ENCODE data around the gene SCAMP2. TPM values are rescaled to one million over a fixed set of nuclear protein-coding genes. Genes with fewer than 3 reads are reported as not detected.
"Not testable (repeated sequence)": the region's sequence is repeated elsewhere in the genome, so short reads cannot be mapped to it uniquely, and the experiment has no call there.

SCAMP2 gene
- total RNA-seq, 1 experiment from 2014 or later = 38.0 TPM

DNA sequence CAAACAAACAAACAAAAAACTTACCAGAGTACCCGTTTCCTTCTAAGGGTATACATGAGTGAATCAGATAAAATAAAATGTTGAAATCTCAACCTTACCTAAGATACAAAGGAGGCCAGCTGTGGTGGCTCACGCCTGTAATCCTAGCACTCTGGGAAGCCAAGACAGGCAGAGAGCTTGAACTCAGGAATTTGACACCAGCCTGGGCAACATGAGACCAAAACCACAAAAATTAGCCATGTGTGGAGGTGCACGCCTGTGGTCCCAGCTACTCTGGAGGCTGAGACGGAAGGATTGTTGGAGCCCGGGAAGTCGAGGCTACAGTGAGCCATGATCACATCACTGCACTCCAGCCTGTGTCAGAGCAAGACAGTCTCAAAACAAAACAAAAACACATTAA, 44.5 kb upstream of the SCAMP2 start:
- H3K27me3 Mint-ChIP-seq (ENCODE audit: low read depth) = no peaks in the 10 kb centered on the region
- H3K4me3 Mint-ChIP-seq = no peak overlapping the region
- no peaks in the 10 kb centered on the region for H3K4me1 Mint-ChIP-seq
- H3K36me3 Mint-ChIP-seq = peaks cover 66% of the 10 kb centered on the region
- ATAC-seq (no peak), DNase-seq (ENCODE audit: low spot score) (no peak)
- POLR2A ChIA-PET = interaction anchor here (0.6 kb wide), 2 partner anchors 75 to 432 kb away, joined by 3 to 5 read pairs; no protein-coding TSS in a partner anchor
- no peak for TF ChIP-seq CREB1 (CRISPR knock-in tag; IDR thresholded peaks at IDR 0.05)
- no peak for TF ChIP-seq TEAD4 (CRISPR knock-in tag; IDR thresholded peaks at IDR 0.05)
- no peak for TF ChIP-seq SP1 (CRISPR knock-in tag; conservative IDR thresholded peaks at IDR 0.05)
- TF ChIP-seq ATF1 (CRISPR knock-in tag; IDR thresholded peaks at IDR 0.05) = no peak
- TF ChIP-seq, protein P1, sequence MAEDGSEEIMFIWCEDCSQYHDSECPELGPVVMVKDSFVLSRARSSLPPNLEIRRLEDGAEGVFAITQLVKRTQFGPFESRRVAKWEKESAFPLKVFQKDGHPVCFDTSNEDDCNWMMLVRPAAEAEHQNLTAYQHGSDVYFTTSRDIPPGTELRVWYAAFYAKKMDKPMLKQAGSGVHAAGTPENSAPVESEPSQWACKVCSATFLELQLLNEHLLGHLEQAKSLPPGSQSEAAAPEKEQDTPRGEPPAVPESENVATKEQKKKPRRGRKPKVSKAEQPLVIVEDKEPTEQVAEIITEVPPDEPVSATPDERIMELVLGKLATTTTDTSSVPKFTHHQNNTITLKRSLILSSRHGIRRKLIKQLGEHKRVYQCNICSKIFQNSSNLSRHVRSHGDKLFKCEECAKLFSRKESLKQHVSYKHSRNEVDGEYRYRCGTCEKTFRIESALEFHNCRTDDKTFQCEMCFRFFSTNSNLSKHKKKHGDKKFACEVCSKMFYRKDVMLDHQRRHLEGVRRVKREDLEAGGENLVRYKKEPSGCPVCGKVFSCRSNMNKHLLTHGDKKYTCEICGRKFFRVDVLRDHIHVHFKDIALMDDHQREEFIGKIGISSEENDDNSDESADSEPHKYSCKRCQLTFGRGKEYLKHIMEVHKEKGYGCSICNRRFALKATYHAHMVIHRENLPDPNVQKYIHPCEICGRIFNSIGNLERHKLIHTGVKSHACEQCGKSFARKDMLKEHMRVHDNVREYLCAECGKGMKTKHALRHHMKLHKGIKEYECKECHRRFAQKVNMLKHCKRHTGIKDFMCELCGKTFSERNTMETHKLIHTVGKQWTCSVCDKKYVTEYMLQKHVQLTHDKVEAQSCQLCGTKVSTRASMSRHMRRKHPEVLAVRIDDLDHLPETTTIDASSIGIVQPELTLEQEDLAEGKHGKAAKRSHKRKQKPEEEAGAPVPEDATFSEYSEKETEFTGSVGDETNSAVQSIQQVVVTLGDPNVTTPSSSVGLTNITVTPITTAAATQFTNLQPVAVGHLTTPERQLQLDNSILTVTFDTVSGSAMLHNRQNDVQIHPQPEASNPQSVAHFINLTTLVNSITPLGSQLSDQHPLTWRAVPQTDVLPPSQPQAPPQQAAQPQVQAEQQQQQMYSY (CRISPR knock-in tag; IDR thresholded peaks at IDR 0.05) = no peak
- TF ChIP-seq TP53 (CRISPR knock-in tag; IDR thresholded peaks at IDR 0.05) = no peak
- TF ChIP-seq, protein P2, sequence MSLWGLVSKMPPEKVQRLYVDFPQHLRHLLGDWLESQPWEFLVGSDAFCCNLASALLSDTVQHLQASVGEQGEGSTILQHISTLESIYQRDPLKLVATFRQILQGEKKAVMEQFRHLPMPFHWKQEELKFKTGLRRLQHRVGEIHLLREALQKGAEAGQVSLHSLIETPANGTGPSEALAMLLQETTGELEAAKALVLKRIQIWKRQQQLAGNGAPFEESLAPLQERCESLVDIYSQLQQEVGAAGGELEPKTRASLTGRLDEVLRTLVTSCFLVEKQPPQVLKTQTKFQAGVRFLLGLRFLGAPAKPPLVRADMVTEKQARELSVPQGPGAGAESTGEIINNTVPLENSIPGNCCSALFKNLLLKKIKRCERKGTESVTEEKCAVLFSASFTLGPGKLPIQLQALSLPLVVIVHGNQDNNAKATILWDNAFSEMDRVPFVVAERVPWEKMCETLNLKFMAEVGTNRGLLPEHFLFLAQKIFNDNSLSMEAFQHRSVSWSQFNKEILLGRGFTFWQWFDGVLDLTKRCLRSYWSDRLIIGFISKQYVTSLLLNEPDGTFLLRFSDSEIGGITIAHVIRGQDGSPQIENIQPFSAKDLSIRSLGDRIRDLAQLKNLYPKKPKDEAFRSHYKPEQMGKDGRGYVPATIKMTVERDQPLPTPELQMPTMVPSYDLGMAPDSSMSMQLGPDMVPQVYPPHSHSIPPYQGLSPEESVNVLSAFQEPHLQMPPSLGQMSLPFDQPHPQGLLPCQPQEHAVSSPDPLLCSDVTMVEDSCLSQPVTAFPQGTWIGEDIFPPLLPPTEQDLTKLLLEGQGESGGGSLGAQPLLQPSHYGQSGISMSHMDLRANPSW (CRISPR knock-in tag; conservative IDR thresholded peaks at IDR 0.05; ENCODE audit: low read depth) = no peak
- CTCF ChIA-PET = interaction anchor here (0.6 to 2.7 kb wide), 2 partner anchors 16 to 101 kb away, joined by 3 to 7 read pairs; no protein-coding TSS in a partner anchor
- no peaks in the 10 kb centered on the region for H3K9me3 Mint-ChIP-seq
- no peak overlapping the region for H3K27ac Mint-ChIP-seq

DNA sequence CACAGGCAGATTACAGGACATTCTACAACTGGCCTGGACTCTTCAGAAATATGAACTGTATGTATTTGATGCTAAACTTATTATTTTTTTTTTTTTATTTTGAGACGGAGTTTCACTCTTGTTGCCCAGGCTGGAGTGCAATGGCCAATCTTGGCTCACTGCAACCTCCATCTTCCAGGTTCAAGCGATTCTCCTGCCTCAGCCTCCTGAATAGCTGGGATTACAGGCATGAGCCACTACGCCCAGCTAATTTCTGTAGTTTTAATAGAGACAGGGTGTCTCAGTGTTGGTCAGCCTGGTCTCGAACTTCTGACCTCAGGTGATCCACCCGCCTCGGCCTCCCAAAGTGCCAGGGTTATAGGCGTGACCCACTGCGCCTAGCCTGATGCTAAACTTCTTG, 40.6 kb upstream of the SCAMP2 start:
- H3K4me1 Mint-ChIP-seq; H3K27ac Mint-ChIP-seq; CTCF ChIA-PET; DNase-seq (ENCODE audit: low spot score); H3K9me3 Mint-ChIP-seq; H3K4me3 Mint-ChIP-seq; ATAC-seq; H3K27me3 Mint-ChIP-seq (ENCODE audit: low read depth): not testable (repeated sequence)
- POLR2A ChIA-PET = interaction anchor here (0.6 kb wide), 1 partner anchor 45 kb away, joined by 3 read pairs; no protein-coding TSS in a partner anchor
- H3K36me3 Mint-ChIP-seq = peaks cover 63% of the 10 kb centered on the region

DNA sequence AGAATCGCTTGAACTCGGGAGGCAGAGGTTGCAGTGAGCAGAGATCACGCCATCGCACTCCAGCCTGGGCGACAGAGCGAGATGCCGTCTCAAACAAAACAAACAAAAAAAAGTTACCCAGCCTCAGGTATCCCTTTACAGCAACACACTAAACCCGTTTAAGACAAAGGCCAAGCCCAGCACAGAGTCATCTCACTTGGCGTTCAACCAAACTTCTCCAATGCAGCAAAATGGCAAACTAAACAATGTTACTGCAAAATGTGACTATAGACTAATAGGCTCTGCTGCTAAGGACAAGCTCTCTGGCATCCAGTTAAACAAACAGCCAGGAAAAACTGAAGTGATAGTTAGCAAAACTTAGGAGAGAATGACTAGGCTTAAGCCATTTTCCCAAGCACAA, 39.9 kb upstream of the SCAMP2 start:
- no peak for DNase-seq (ENCODE audit: low spot score)
- no peak for ATAC-seq
- H3K4me1 Mint-ChIP-seq = no peaks in the 10 kb centered on the region
- CTCF ChIA-PET = interaction anchor here (1.4 kb wide), 1 partner anchor 38 kb away, joined by 4 read pairs; no protein-coding TSS in a partner anchor
- no peak overlapping the region for H3K27ac Mint-ChIP-seq
- no peaks in the 10 kb centered on the region for H3K27me3 Mint-ChIP-seq (ENCODE audit: low read depth)
- no peak overlapping the region for H3K4me3 Mint-ChIP-seq
- peaks cover 60% of the 10 kb centered on the region for H3K36me3 Mint-ChIP-seq
- peaks cover 8% of the 10 kb centered on the region for H3K9me3 Mint-ChIP-seq
- POLR2A ChIA-PET = no interaction called here
- TF ChIP-seq TEAD4 (CRISPR knock-in tag; IDR thresholded peaks at IDR 0.05) (no peak), ZNF219 (CRISPR knock-in tag; IDR thresholded peaks at IDR 0.05; ENCODE audit: borderline replicate concordance) (no peak), NR3C1 (CRISPR knock-in tag; conservative IDR thresholded peaks at IDR 0.05; ENCODE audit: low read depth) (no peak), JAZF1 (CRISPR knock-in tag; IDR thresholded peaks at IDR 0.05) (no peak), FOXK1 (CRISPR knock-in tag; IDR thresholded peaks at IDR 0.05) (no peak), ZNF138 (CRISPR knock-in tag; conservative IDR thresholded peaks at IDR 0.05) (no peak), MXD4 (CRISPR knock-in tag; IDR thresholded peaks at IDR 0.05; ENCODE audit: borderline replicate concordance) (no peak)
- TF ChIP-seq, protein P3, sequence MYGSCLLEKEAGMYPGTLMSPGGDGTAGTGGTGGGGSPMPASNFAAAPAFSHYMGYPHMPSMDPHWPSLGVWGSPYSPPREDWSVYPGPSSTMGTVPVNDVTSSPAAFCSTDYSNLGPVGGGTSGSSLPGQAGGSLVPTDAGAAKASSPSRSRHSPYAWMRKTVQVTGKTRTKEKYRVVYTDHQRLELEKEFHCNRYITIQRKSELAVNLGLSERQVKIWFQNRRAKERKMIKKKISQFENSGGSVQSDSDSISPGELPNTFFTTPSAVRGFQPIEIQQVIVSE (CRISPR knock-in tag; IDR thresholded peaks at IDR 0.05; ENCODE audit: borderline replicate concordance) = no peak
- TF ChIP-seq, protein P4, sequence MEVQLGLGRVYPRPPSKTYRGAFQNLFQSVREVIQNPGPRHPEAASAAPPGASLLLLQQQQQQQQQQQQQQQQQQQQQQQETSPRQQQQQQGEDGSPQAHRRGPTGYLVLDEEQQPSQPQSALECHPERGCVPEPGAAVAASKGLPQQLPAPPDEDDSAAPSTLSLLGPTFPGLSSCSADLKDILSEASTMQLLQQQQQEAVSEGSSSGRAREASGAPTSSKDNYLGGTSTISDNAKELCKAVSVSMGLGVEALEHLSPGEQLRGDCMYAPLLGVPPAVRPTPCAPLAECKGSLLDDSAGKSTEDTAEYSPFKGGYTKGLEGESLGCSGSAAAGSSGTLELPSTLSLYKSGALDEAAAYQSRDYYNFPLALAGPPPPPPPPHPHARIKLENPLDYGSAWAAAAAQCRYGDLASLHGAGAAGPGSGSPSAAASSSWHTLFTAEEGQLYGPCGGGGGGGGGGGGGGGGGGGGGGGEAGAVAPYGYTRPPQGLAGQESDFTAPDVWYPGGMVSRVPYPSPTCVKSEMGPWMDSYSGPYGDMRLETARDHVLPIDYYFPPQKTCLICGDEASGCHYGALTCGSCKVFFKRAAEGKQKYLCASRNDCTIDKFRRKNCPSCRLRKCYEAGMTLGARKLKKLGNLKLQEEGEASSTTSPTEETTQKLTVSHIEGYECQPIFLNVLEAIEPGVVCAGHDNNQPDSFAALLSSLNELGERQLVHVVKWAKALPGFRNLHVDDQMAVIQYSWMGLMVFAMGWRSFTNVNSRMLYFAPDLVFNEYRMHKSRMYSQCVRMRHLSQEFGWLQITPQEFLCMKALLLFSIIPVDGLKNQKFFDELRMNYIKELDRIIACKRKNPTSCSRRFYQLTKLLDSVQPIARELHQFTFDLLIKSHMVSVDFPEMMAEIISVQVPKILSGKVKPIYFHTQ (CRISPR knock-in tag; IDR thresholded peaks at IDR 0.05) = no peak
- TF ChIP-seq, protein P5, sequence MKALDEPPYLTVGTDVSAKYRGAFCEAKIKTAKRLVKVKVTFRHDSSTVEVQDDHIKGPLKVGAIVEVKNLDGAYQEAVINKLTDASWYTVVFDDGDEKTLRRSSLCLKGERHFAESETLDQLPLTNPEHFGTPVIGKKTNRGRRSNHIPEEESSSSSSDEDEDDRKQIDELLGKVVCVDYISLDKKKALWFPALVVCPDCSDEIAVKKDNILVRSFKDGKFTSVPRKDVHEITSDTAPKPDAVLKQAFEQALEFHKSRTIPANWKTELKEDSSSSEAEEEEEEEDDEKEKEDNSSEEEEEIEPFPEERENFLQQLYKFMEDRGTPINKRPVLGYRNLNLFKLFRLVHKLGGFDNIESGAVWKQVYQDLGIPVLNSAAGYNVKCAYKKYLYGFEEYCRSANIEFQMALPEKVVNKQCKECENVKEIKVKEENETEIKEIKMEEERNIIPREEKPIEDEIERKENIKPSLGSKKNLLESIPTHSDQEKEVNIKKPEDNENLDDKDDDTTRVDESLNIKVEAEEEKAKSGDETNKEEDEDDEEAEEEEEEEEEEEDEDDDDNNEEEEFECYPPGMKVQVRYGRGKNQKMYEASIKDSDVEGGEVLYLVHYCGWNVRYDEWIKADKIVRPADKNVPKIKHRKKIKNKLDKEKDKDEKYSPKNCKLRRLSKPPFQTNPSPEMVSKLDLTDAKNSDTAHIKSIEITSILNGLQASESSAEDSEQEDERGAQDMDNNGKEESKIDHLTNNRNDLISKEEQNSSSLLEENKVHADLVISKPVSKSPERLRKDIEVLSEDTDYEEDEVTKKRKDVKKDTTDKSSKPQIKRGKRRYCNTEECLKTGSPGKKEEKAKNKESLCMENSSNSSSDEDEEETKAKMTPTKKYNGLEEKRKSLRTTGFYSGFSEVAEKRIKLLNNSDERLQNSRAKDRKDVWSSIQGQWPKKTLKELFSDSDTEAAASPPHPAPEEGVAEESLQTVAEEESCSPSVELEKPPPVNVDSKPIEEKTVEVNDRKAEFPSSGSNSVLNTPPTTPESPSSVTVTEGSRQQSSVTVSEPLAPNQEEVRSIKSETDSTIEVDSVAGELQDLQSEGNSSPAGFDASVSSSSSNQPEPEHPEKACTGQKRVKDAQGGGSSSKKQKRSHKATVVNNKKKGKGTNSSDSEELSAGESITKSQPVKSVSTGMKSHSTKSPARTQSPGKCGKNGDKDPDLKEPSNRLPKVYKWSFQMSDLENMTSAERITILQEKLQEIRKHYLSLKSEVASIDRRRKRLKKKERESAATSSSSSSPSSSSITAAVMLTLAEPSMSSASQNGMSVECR (CRISPR knock-in tag; IDR thresholded peaks at IDR 0.05; ENCODE audit: borderline replicate concordance) = no peak
- TF ChIP-seq, protein P6, sequence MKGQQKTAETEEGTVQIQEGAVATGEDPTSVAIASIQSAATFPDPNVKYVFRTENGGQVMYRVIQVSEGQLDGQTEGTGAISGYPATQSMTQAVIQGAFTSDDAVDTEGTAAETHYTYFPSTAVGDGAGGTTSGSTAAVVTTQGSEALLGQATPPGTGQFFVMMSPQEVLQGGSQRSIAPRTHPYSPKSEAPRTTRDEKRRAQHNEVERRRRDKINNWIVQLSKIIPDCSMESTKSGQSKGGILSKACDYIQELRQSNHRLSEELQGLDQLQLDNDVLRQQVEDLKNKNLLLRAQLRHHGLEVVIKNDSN (CRISPR knock-in tag; IDR thresholded peaks at IDR 0.05) = no peak

Data from WTC11 (cell line).